Astrocyte (in vitro differentiated cells and primary cell): ENCODE results near the gene ORC3. TPM values are rescaled to one million over a fixed set of nuclear protein-coding genes. Genes with fewer than 3 reads are reported as not detected.
"Not testable (repeated sequence)": the region's sequence is repeated elsewhere in the genome, so short reads cannot be mapped to it uniquely, and the experiment has no call there.

ENCODE experiments used
- DNase-seq: peaks from one replicate; pipeline ENCODE4 v3.0.0-alpha.2; 2010; ENCODE audit warnings: low read depth
- FAIRE-seq: peaks from 2 replicates; lab custom pipeline; 2011; peaks lifted over from hg19 to GRCh38; lab: Jason Lieb, UNC
- H2AFZ ChIP-seq: 2 replicates; pipeline ENCODE4 v1.6.0; 2012; ENCODE audit warnings: low read depth, low read length, inconsistent platforms
- H3K27ac ChIP-seq: 2 replicates; pipeline ENCODE4 v1.5.1; 2011; ENCODE audit warnings: low read depth, low read length, inconsistent platforms
- H3K27me3 ChIP-seq: 2 replicates; pipeline ENCODE4 v1.6.0; 2011; ENCODE audit warnings: low read length, inconsistent platforms; ENCODE audit not compliant: insufficient read depth
- H3K36me3 ChIP-seq: 2 replicates; pipeline ENCODE4 v1.5.1; 2011; ENCODE audit warnings: low read length, inconsistent platforms; ENCODE audit not compliant: insufficient read depth
- H3K4me1 ChIP-seq: 2 replicates; pipeline ENCODE4 v1.5.1; 2011; ENCODE audit warnings: low read length, inconsistent platforms; ENCODE audit not compliant: insufficient read depth
- H3K4me2 ChIP-seq: 2 replicates; pipeline ENCODE4 v1.6.0; 2012; ENCODE audit warnings: low read length, inconsistent platforms
- H3K4me3 ChIP-seq: 2 replicates; pipeline ENCODE4 v1.5.1; 2011; ENCODE audit warnings: low read depth, mild to moderate bottlenecking, low read length, inconsistent platforms; ENCODE audit not compliant: insufficient read depth
- H3K79me2 ChIP-seq: 2 replicates; pipeline ENCODE4 v1.6.0; 2012; ENCODE audit warnings: mild to moderate bottlenecking, low read length, inconsistent platforms; ENCODE audit not compliant: insufficient read depth
- H3K9ac ChIP-seq: 2 replicates; pipeline ENCODE4 v1.6.0; 2012; ENCODE audit warnings: mild to moderate bottlenecking, low read length, inconsistent platforms
- H3K9me3 ChIP-seq: 2 replicates; pipeline ENCODE4 v1.5.1; 2012; ENCODE audit warnings: low read depth, mild to moderate bottlenecking, low read length, inconsistent platforms; ENCODE audit not compliant: insufficient read depth
- H4K20me1 ChIP-seq: 2 replicates; pipeline ENCODE4 v1.6.0; 2012; ENCODE audit warnings: low read length, inconsistent platforms; ENCODE audit not compliant: insufficient read depth
- H3K27ac Mint-ChIP-seq: one replicate; pipeline ENCODE4 v1.8.0; 2021; ENCODE audit warnings: mild to moderate bottlenecking, mixed read lengths; ENCODE audit not compliant: unreplicated experiment
- H3K27me3 Mint-ChIP-seq: one replicate; pipeline ENCODE4 v1.8.0; 2021; ENCODE audit warnings: low read depth, mixed read lengths; ENCODE audit not compliant: unreplicated experiment
- H3K36me3 Mint-ChIP-seq: one replicate; pipeline ENCODE4 v1.8.0; 2021; ENCODE audit warnings: low read depth, mixed read lengths; ENCODE audit not compliant: unreplicated experiment
- H3K4me1 Mint-ChIP-seq: one replicate; pipeline ENCODE4 v1.8.0; 2021; ENCODE audit warnings: low read depth, mixed read lengths; ENCODE audit not compliant: unreplicated experiment
- H3K4me3 Mint-ChIP-seq: one replicate; pipeline ENCODE4 v1.8.0; 2021; ENCODE audit warnings: mild to moderate bottlenecking, moderate library complexity, mixed read lengths; ENCODE audit not compliant: unreplicated experiment
- H3K9me3 Mint-ChIP-seq: one replicate; pipeline ENCODE4 v1.8.0; 2021; ENCODE audit warnings: mild to moderate bottlenecking, mixed read lengths; ENCODE audit not compliant: unreplicated experiment
- CTCF ChIP-seq: IDR thresholded peaks from 2 replicates; pipeline ENCODE4 v1.5.1; 2011; ENCODE audit warnings: low read depth, mild to moderate bottlenecking, inconsistent platforms, low read length, moderate library complexity; ENCODE audit not compliant: insufficient read depth
- EZH2 ChIP-seq: IDR thresholded peaks from 2 replicates; pipeline ENCODE4 v1.6.1; 2012; ENCODE audit warnings: mild to moderate bottlenecking, low read length, inconsistent platforms; ENCODE audit not compliant: insufficient read depth
- total RNA-seq: library from RNA; stranded (reverse); gene quantifications from 2 replicates; pipeline ENCODE4 v1.2.1, GENCODE V29; 2021

ORC3 gene
- total RNA-seq, 1 donor from 2014 or later: 23.1 TPM

GRCh38 chr6:87687296-87687695, 97.4 kb downstream of the ORC3 start:
- Histone ChIP-seq H3K9ac (no peak overlapping the region), H3K36me3 (peaks cover 6% of the 10 kb centered on the region), H3K79me2 (peaks cover 100% of the 10 kb centered on the region), H3K4me2 (no peak overlapping the region), H2AFZ (no peak overlapping the region), H3K27me3 (no peaks in the 10 kb centered on the region), H4K20me1 (peaks cover 100% of the 10 kb centered on the region), H3K9me3 (no peaks in the 10 kb centered on the region), H3K4me1 (peaks cover 5% of the 10 kb centered on the region), H3K4me3 (no peak overlapping the region), H3K27ac (no peak overlapping the region)
- no peak overlapping the region for H3K27ac Mint-ChIP-seq
- H3K4me1 Mint-ChIP-seq: peaks cover 22% of the 10 kb centered on the region
- no peak for TF ChIP-seq EZH2
- no peak for TF ChIP-seq CTCF
- FAIRE-seq: no peak
- no peaks in the 10 kb centered on the region for H3K27me3 Mint-ChIP-seq
- no peak for DNase-seq
- H3K4me3 Mint-ChIP-seq: no peak overlapping the region
- no peaks in the 10 kb centered on the region for H3K9me3 Mint-ChIP-seq
- H3K36me3 Mint-ChIP-seq: peaks cover 7% of the 10 kb centered on the region

GRCh38 chr6:87687893-87688292, 98.0 kb downstream of the ORC3 start:
- not testable (repeated sequence) for H3K9me3 Mint-ChIP-seq, H3K27ac ChIP-seq, H3K27me3 ChIP-seq, H3K9ac ChIP-seq, H2AFZ ChIP-seq, DNase-seq, FAIRE-seq, H3K36me3 Mint-ChIP-seq, H3K4me3 ChIP-seq, H3K9me3 ChIP-seq, H3K4me2 ChIP-seq, H3K27ac Mint-ChIP-seq, H3K4me1 ChIP-seq, H3K4me3 Mint-ChIP-seq, H3K27me3 Mint-ChIP-seq, H3K36me3 ChIP-seq
- peaks cover 100% of the 10 kb centered on the region for H3K79me2 ChIP-seq
- H4K20me1 ChIP-seq: peaks cover 100% of the 10 kb centered on the region
- peaks cover 18% of the 10 kb centered on the region for H3K4me1 Mint-ChIP-seq

- Histone ChIP-seq H3K4me3 (no peak overlapping the region), H3K79me2 (peaks cover 100% of the 10 kb centered on the region), H2AFZ (no peak overlapping the region), H3K27ac (no peak overlapping the region), H3K36me3 (peaks cover 6% of the 10 kb centered on the region), H3K9ac (no peak overlapping the region), H3K9me3 (no peaks in the 10 kb centered on the region), H3K4me2 (no peak overlapping the region), H3K4me1 (no peaks in the 10 kb centered on the region), H3K27me3 (no peaks in the 10 kb centered on the region), H4K20me1 (peaks cover 100% of the 10 kb centered on the region)
- Mint-ChIP-seq H3K27ac (no peak overlapping the region), H3K36me3 (peaks cover 5% of the 10 kb centered on the region), H3K4me1 (peaks cover 28% of the 10 kb centered on the region), H3K9me3 (no peaks in the 10 kb centered on the region), H3K27me3 (no peaks in the 10 kb centered on the region), H3K4me3 (no peak overlapping the region)
- DNase-seq (no peak), FAIRE-seq (no peak)
- TF ChIP-seq EZH2: no peak
- TF ChIP-seq CTCF: no peak
Measured at GRCh38 chr6:87690441-87690840, 100.5 kb downstream of the ORC3 start.
